GM12891 (cell line): Measurements from ENCODE around the gene SNX7.

Source experiments
- POLR2AphosphoS5 ChIP-seq: IDR thresholded peaks from 2 replicates; pipeline ENCODE4 v1.6.1; 2011; ENCODE audit warnings: low read depth, low read length, control low read depth
- SPI1 ChIP-seq: IDR thresholded peaks from 2 replicates; pipeline ENCODE4 v1.6.1; 2011; ENCODE audit warnings: low read depth, low read length, control low read depth
- TAF1 ChIP-seq: IDR thresholded peaks from 2 replicates; pipeline ENCODE4 v1.6.1; 2011; ENCODE audit warnings: low read depth, low read length, control low read depth

DNA sequence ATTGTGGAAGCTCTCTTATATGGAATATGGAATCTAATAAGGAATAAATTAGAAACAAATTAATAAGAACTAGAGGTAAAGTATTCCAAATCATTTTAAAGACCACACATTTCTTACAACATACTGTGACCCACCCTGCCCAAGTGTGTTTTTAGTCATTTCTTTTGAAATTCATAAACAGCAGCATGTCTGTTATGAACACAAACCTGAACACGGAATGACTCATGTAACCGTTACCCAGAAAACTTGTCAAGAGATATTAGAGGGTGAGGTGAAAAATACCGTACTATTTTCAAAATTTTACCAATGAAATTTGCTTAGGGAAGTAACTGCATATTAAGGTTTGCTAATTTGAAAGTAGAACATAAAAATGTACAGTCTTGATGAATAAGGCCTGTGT, 48.4 kb downstream of the SNX7 start:
- TF ChIP-seq POLR2AphosphoS5: no peak
- TF ChIP-seq TAF1: no peak
- no peak for TF ChIP-seq SPI1
